ENCODE measurements around the gene UNC119.

Gene UNC119

GRCh38 chr17:28572259-28573039, 20.0 kb upstream of the UNC119 start:
- DNase-seq, result no peak

GRCh38 chr17:28571361-28572122, 19.1 kb upstream of the UNC119 start, which contains the start of gene PIGS:
Gene PIGS, minus strand, starts transcription at chr17:28571524. Its CDS starts 28 bp downstream, at chr17:28571496.
- peak; percentile 97 for DNase-seq

- peak; percentile 64 for DNase-seq
Observed at GRCh38 chr17:28570716-28571360, 18.4 kb upstream of the UNC119 start.

- DNase-seq, result no peak
Observed at GRCh38 chr17:28569446-28569845, 17.0 kb upstream of the UNC119 start.

GRCh38 chr17:28567604-28568003, 15.2 kb upstream of the UNC119 start:
- DNase-seq, result no peak

- DNase-seq, result no peak
Observed at GRCh38 chr17:28563475-28563874, 11.1 kb upstream of the UNC119 start.

GRCh38 chr17:28555022-28555421, 2.6 kb upstream of the UNC119 start:
- DNase-seq, result no peak

- DNase-seq, result no peak
Observed at GRCh38 chr17:28554565-28554964, 2.1 kb upstream of the UNC119 start.

GRCh38 chr17:28553000-28553505, 629 bp upstream of the UNC119 start:
- DNase-seq, result no peak

- DNase-seq, result no peak
Observed at GRCh38 chr17:28551421-28552175, 826 bp downstream of the UNC119 start.

- no peak for DNase-seq
Observed at GRCh38 chr17:28550858-28551257, 1.6 kb downstream of the UNC119 start.

GRCh38 chr17:28549236-28550132, 2.9 kb downstream of the UNC119 start:
- peak; percentile 81 for DNase-seq

GRCh38 chr17:28548417-28549130, 3.9 kb downstream of the UNC119 start:
- DNase-seq, result no peak

- peak; percentile 89 for DNase-seq
Observed at GRCh38 chr17:28547623-28548416, 4.6 kb downstream of the UNC119 start.

GRCh38 chr17:28547096-28547622, 5.3 kb downstream of the UNC119 start:
- no peak for DNase-seq

GRCh38 chr17:28545787-28546415, 6.5 kb downstream of the UNC119 start:
- DNase-seq, result no peak

- DNase-seq, result no peak
Observed at GRCh38 chr17:28545141-28545503, 7.3 kb downstream of the UNC119 start.

- no peak for DNase-seq
Observed at GRCh38 chr17:28544402-28545140, 7.9 kb downstream of the UNC119 start.

- DNase-seq, result no peak
Observed at GRCh38 chr17:28541439-28541838, 11.0 kb downstream of the UNC119 start.
